K562 (cell line): ENCODE data around the gene ST3GAL3. TPM values are rescaled to one million over a fixed set of nuclear protein-coding genes. Genes with fewer than 3 reads are reported as not detected.

ENCODE experiments used
- ATAC-seq: fragments of 200-7000 bp; cut with Tn5 transposase; 3 replicates; pipeline ENCODE4 v1.9.1; 2020; ENCODE audit warnings: moderate library complexity
- BruUV-seq: library from RNA; stranded (reverse); fragments of 400-500 nt; replicated peaks from 2 replicates; lab custom pipeline; 2021; lab: Mats Ljungman, UMichigan
- CTCF ChIA-PET: fragments of 300-600 bp; formaldehyde crosslinking; extraction: SDS; loops from one replicate; lab custom pipeline; 2021; ENCODE audit warnings: low intra/inter-chr PET ratio; lab: Yijun Ruan, JAX
- POLR2A ChIA-PET: fragments of 300-600, 350-650 bp; sonication (Branson Sonifier 250); formaldehyde crosslinking; extraction: SDS; loops from one replicate; lab custom pipeline; 2021; ENCODE audit warnings: antibody characterized with exemption, inconsistent platforms; lab: Yijun Ruan, JAX
- DNase-seq, 4 experiments: peaks; one replicate each; pipeline versions ENCODE4 v3.0.0 to v3.0.0-alpha.2; 2011 to 2018; ENCODE audit warnings: low spot score in 3 of 4, mixed read lengths in 3 of 4; ENCODE audit errors: extremely low read depth in 1 of 4
- FAIRE-seq: peaks from 2 replicates; lab custom pipeline; 2011; peaks lifted over from hg19 to GRCh38; lab: Jason Lieb, UNC
- H2AFZ ChIP-seq: 2 replicates; pipeline ENCODE4 v1.6.0; 2011; ENCODE audit warnings: low read depth, low read length, control low read depth, inconsistent platforms
- H3K27ac ChIP-seq: fragments of 200-600 bp; 3 replicates; pipeline ENCODE4 v1.8.0; 2011; ENCODE audit warnings: low read depth, mild to moderate bottlenecking, control low read depth, inconsistent platforms, low read length, moderate library complexity, mixed read lengths; ENCODE audit errors: extremely low read depth
- H3K27me3 ChIP-seq, 2 experiments: fragments of 300-600 bp in 1 of 2; 2 replicates in 1 of 2; 3 replicates in 1 of 2; pipeline versions ENCODE4 v1.6.0 to v1.8.0; 2011; ENCODE audit warnings: inconsistent platforms in 2 of 2, low read length in 2 of 2, mild to moderate bottlenecking in 1 of 2, mixed read lengths in 1 of 2, moderate library complexity in 1 of 2; ENCODE audit not compliant: control insufficient read depth in 2 of 2, insufficient read depth in 2 of 2
- H3K36me3 ChIP-seq: fragments of 300-600 bp; 3 replicates; pipeline ENCODE4 v1.8.0; 2011; ENCODE audit warnings: mild to moderate bottlenecking, low read length, inconsistent platforms; ENCODE audit not compliant: control insufficient read depth, insufficient read depth
- H3K4me1 ChIP-seq, 2 experiments: fragments of 200-600 bp in 1 of 2; replicated peaks in 1 of 2; 2 replicates in 1 of 2; 3 replicates in 1 of 2; pipeline versions ENCODE4 v1.5.1 to v1.8.0; 2011; ENCODE audit warnings: inconsistent platforms in 2 of 2, low read length in 2 of 2, mild to moderate bottlenecking in 1 of 2, mixed read lengths in 1 of 2, moderate library complexity in 1 of 2; ENCODE audit not compliant: control insufficient read depth in 2 of 2, insufficient read depth in 2 of 2
- H3K4me2 ChIP-seq: 2 replicates; pipeline ENCODE4 v1.6.1; 2011; ENCODE audit warnings: low read length, control low read depth, inconsistent platforms, mixed read lengths; ENCODE audit not compliant: insufficient read depth
- H3K4me3 ChIP-seq: fragments of 200-600 bp; sonication (generic), shearing (Covaris generic); 2 replicates; pipeline ENCODE4 v1.5.1; 2016; ENCODE audit warnings: control low read depth, inconsistent platforms
- H3K79me2 ChIP-seq: fragments of 200-600 bp; 3 replicates; pipeline ENCODE4 v1.8.0; 2011; ENCODE audit warnings: low read length, inconsistent platforms; ENCODE audit not compliant: control insufficient read depth, insufficient read depth
- H3K9ac ChIP-seq, 2 experiments: 2 replicates each; pipeline versions ENCODE4 v1.6.0 to v1.6.1; 2011; ENCODE audit warnings: low read depth in 2 of 2, low read length in 2 of 2, control low read depth in 1 of 2, inconsistent platforms in 1 of 2, mild to moderate bottlenecking in 1 of 2, mixed read lengths in 1 of 2; ENCODE audit not compliant: insufficient read depth in 1 of 2
- H3K9me1 ChIP-seq: one replicate; pipeline ENCODE4 v1.6.0; 2011; ENCODE audit warnings: inconsistent platforms, mild to moderate bottlenecking, low read length, moderate library complexity; ENCODE audit not compliant: control insufficient read depth, insufficient read depth
- H3K9me3 ChIP-seq: replicated peaks from 2 replicates; pipeline ENCODE4 v1.5.1; 2011; ENCODE audit warnings: low read depth, low read length, inconsistent platforms; ENCODE audit not compliant: control insufficient read depth, insufficient read depth
- H4K20me1 ChIP-seq: replicated peaks from 2 replicates; pipeline ENCODE4 v1.6.1; 2011; ENCODE audit warnings: low read length, inconsistent platforms, mixed read lengths; ENCODE audit not compliant: control insufficient read depth, insufficient read depth
- CEBPB ChIP-seq: fragments of 450-650 bp; IDR thresholded peaks from 2 replicates; pipeline ENCODE4 v1.6.1; 2016; ENCODE audit warnings: missing genetic modification characterization, missing compliant biosample characterization
- CTBP1 ChIP-seq: fragments of 450-650 bp; IDR thresholded peaks from 2 replicates; pipeline ENCODE4 v1.6.1; 2016; ENCODE audit warnings: borderline replicate concordance
- FOSL1 ChIP-seq: fragments of 200-800 bp; sonication (Bioruptor generic); conservative IDR thresholded peaks from 2 replicates; pipeline ENCODE4 v1.6.1; 2016; ENCODE audit warnings: missing genetic modification characterization, missing compliant biosample characterization
- FOXJ2 ChIP-seq: fragments of 200-800 bp; sonication (Bioruptor generic); IDR thresholded peaks from 2 replicates; pipeline ENCODE4 v1.6.1; 2016; ENCODE audit warnings: missing genetic modification characterization, missing compliant biosample characterization
- FOXM1 ChIP-seq, 2 experiments: fragments of 450-650 bp in 1 of 2; sonication (generic) in 1 of 2; formaldehyde crosslinking in 1 of 2; IDR thresholded peaks; 2 replicates each; pipeline versions ENCODE4 v1.6.1 to v1.9.0; 2017 to 2022; ENCODE audit warnings: low read depth in 2 of 2, mild to moderate bottlenecking in 2 of 2, missing genetic modification reagents in 1 of 2, moderate library complexity in 1 of 2
- HMGN3 ChIP-seq: IDR thresholded peaks from 2 replicates; pipeline ENCODE4 v1.6.1; 2011; ENCODE audit warnings: borderline replicate concordance, low read depth, mild to moderate bottlenecking, mixed read lengths, low read length; ENCODE audit not compliant: insufficient read length; ENCODE audit errors: extremely low read depth
- MAX ChIP-seq: sonication (generic); formaldehyde crosslinking; IDR thresholded peaks from 2 replicates; pipeline ENCODE4 v1.9.0; 2022; ENCODE audit warnings: mild to moderate bottlenecking, missing genetic modification reagents
- MED1 ChIP-seq: sonication (generic); formaldehyde crosslinking; IDR thresholded peaks from 2 replicates; pipeline ENCODE4 v1.8.1; 2023; ENCODE audit warnings: missing genetic modification reagents, borderline replicate concordance
- MEF2D ChIP-seq: conservative IDR thresholded peaks from 2 replicates; pipeline ENCODE4 v1.6.1; 2016; ENCODE audit warnings: low read depth, missing genetic modification characterization, missing compliant biosample characterization
- POLR2AphosphoS5 ChIP-seq: IDR thresholded peaks from 2 replicates; pipeline ENCODE4 v1.6.1; 2011; ENCODE audit warnings: mild to moderate bottlenecking, low read depth, low read length, moderate library complexity; ENCODE audit not compliant: control insufficient read depth, insufficient read depth
- PPARD ChIP-seq: fragments of 250-450 bp; sonication (Bioruptor Pico); IDR thresholded peaks from 2 replicates; pipeline ENCODE4 v1.8.0; 2022; ENCODE audit warnings: inconsistent platforms, mild to moderate bottlenecking, moderate library complexity
- SMAD2 ChIP-seq: fragments of 150-350 bp; IDR thresholded peaks from 2 replicates; pipeline ENCODE4 v1.6.1; 2014; ENCODE audit warnings: low read depth, mild to moderate bottlenecking, low read length
- SMARCA4 ChIP-seq: fragments of 450-650 bp; IDR thresholded peaks from 2 replicates; pipeline ENCODE4 v1.6.1; 2016
- TAL1 ChIP-seq: fragments of 450-650 bp; IDR thresholded peaks from 2 replicates; pipeline ENCODE4 v1.6.1; 2016; ENCODE audit warnings: mild to moderate bottlenecking
- ZBTB9 ChIP-seq: fragments of 450-650 bp; formaldehyde crosslinking; IDR thresholded peaks from 2 replicates; pipeline ENCODE4 v1.4.0; 2020; ENCODE audit warnings: mild to moderate bottlenecking, moderate library complexity
- ZNF124 ChIP-seq: sonication (generic); formaldehyde crosslinking; IDR thresholded peaks from 2 replicates; pipeline ENCODE4 v1.8.1; 2022; ENCODE audit warnings: missing genetic modification reagents
- ZNF212 ChIP-seq: fragments of 450-650 bp; formaldehyde crosslinking; IDR thresholded peaks from 2 replicates; pipeline ENCODE4 v1.4.0; 2020; ENCODE audit warnings: mild to moderate bottlenecking
- ZNF347 ChIP-seq: fragments of 450-650 bp; formaldehyde crosslinking; IDR thresholded peaks from 2 replicates; pipeline ENCODE4 v1.4.0; 2020; ENCODE audit warnings: low read depth, mild to moderate bottlenecking, moderate library complexity
- ZNF398 ChIP-seq: fragments of 250-450 bp; sonication (Bioruptor Pico); IDR thresholded peaks from 2 replicates; pipeline ENCODE4 v1.8.0; 2021; ENCODE audit warnings: moderate library complexity, mild to moderate bottlenecking, inconsistent platforms
- ZNF764 ChIP-seq: fragments of 250-450 bp; sonication (Bioruptor Pico); IDR thresholded peaks from 2 replicates; pipeline ENCODE4 v1.4.0; 2020; ENCODE audit warnings: low read depth, mild to moderate bottlenecking, moderate library complexity
- WGBS: fragments of 100-300 bp; shearing (Covaris generic); methylation state at CpG from one replicate; pipeline ENCODE4 v1.1.6; 2016; ENCODE audit warnings: low coverage, mixed read lengths; ENCODE audit not compliant: insufficient coverage; ENCODE audit errors: missing lambda C conversion rate; 5-methylcytosine and 5-hydroxymethylcytosine counted together
- in situ Hi-C: fragments of 300-500 bp; cut with MboI; formaldehyde crosslinking; loops from 4 replicates; pipeline ENCODE4 v1.15.0; 2018; ENCODE audit warnings: inconsistent platforms, mixed read lengths
- intact Hi-C: fragments of 100-400 bp; cut with micrococcal nuclease; formaldehyde crosslinking; loops from 2 replicates; pipeline ENCODE4 v1.14.2; 2022
- polyA plus RNA-seq, 8 experiments: library from polyadenylated mRNA; depleted of rRNA in 4 of 8; stranded (reverse) in 5 of 8; unstranded in 3 of 8; fragments of >200 nt; fragmentation: Nextera tagmentation in 2 of 8; fragmentation: Illumina TruSeq in 1 of 8; extraction: Ambion mirVana in 2 of 8; extraction: Trizol in 1 of 8; gene quantifications; 2 replicates each; pipeline versions ENCODE4 v1.2.1 to v1.2.3, GENCODE V29; 2011 to 2014; ENCODE audit warnings: inconsistent platforms in 1 of 8, missing spikeins in 1 of 8
- total RNA-seq, 7 experiments: library from RNA; depleted of rRNA in 6 of 7; stranded (reverse); fragments of >200 nt in 6 of 7; fragmentation: Illumina TruSeq in 2 of 7; extraction: Trizol in 2 of 7; gene quantifications; 2 replicates each; pipeline versions ENCODE4 v1.2.1 to v1.2.3, GENCODE V29; 2011 to 2021; ENCODE audit warnings: low replicate concordance in 1 of 7

ST3GAL3 gene
- total and polyA plus RNA-seq, 9 of the 15 experiments (the other 6 are each of a cell fraction or from before 2014, with no cell fraction given) = 1.2 to 18.9 (median 11.0) TPM

GRCh38 chr1:43881415-43881814 is 174.1 kb downstream of the ST3GAL3 start (continued):
- no peak for TF ChIP-seq FOXM1 (IDR thresholded peaks at IDR 0.05; ENCODE audit: low read depth)
- TF ChIP-seq FOXM1 (CRISPR knock-in tag; IDR thresholded peaks at IDR 0.05; ENCODE audit: low read depth) = no peak
- TF ChIP-seq MED1 = no peak
- no peak for TF ChIP-seq MAX (CRISPR knock-in tag)
- no peak for TF ChIP-seq HMGN3

GRCh38 chr1:43882763-43883162 is 175.4 kb downstream of the ST3GAL3 start:
- no peak for ATAC-seq
- no peak for TF ChIP-seq CEBPB (tag)
- TF ChIP-seq ZNF347 (CRISPR knock-in tag) = no peak
- no peak for TF ChIP-seq MEF2D (tag)
- no peak for TF ChIP-seq ZNF212 (CRISPR knock-in tag)
- no peak for TF ChIP-seq SMARCA4
- TF ChIP-seq PPARD (CRISPR knock-in tag) = no peak
- TF ChIP-seq SMAD2 = no peak
- TF ChIP-seq FOSL1 (tag) = no peak
- no peak for TF ChIP-seq ZNF764 (CRISPR knock-in tag)
- no peak for TF ChIP-seq TAL1
- no peak for TF ChIP-seq ZNF398 (CRISPR knock-in tag)
- no peak for TF ChIP-seq CTBP1
- no peak for TF ChIP-seq ZNF124 (CRISPR knock-in tag)
- no peak for TF ChIP-seq ZBTB9 (CRISPR knock-in tag)
- no peak for TF ChIP-seq POLR2AphosphoS5
- no peak for TF ChIP-seq FOXJ2 (tag)

More at GRCh38 chr1:43882763-43883162, 175.4 kb downstream of the ST3GAL3 start:
- in situ Hi-C loops (no loop called here), intact Hi-C loops (no loop called here)
- WGBS = 68% methylated on average over 4 of the region's 4 CpGs
- H4K20me1 ChIP-seq = no peaks in the 10 kb centered on the region
- DNase-seq = no peak
- peaks cover 4 to 8% of the 10 kb centered on the region in 2 experiments; a peak in 3 of 5 replicates for H3K4me1 ChIP-seq
- no peaks in the 10 kb centered on the region for H3K27me3 ChIP-seq
- H3K79me2 ChIP-seq = no peaks in the 10 kb centered on the region
- H3K9me3 ChIP-seq = no peaks in the 10 kb centered on the region
- ChIA-PET POLR2A (interaction anchor here (0.6 to 1.8 kb wide), 5 partner anchors 11 to 679 kb away, joined by 3 to 6 read pairs (median 5); no protein-coding TSS in a partner anchor), CTCF (interaction anchor here (0.7 kb wide), 1 partner anchor 18 kb away, joined by 3 read pairs; no protein-coding TSS in a partner anchor)
- H3K27ac ChIP-seq = no peak overlapping the region
- no peak overlapping the region for H3K4me2 ChIP-seq
- H3K4me3 ChIP-seq = no peak overlapping the region
- no peak overlapping the region for H3K9ac ChIP-seq
- H3K36me3 ChIP-seq = peaks cover 2% of the 10 kb centered on the region; the same call in 1 of the 3 replicates
- FAIRE-seq = no peak
- no TSS peak for BruUV-seq
- H3K9me1 ChIP-seq = no peaks in the 10 kb centered on the region
- H2AFZ ChIP-seq = no peak overlapping the region
